ENCODE data around the gene ACADM. TPM values are rescaled to one million over a fixed set of nuclear protein-coding genes. Genes with fewer than 3 reads are reported as not detected.
"Not testable (repeated sequence)": the region's sequence is repeated elsewhere in the genome, so short reads cannot be mapped to it uniquely, and the experiment has no call there.

The ACADM gene
- total RNA-seq, 1 experiment from 2014 or later, result 35.6 TPM

DNA sequence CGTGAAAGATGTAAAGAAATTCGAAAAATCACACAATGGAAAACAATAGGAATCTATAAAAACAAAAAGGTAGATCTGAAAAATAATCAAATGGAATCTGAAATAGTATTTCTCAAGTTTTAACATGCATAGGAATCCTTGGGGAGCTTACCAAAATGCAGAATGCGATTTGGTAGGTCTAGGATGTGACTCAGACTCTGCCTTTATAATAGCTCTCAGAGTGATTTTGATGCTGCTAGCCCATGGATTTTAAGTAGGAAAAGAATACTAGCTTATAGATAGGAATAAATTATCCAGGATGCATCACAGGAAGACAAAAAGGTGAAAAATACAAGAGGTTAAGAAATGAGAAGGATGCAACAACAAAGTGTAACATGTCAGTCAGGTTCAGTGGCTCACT lies 47.5 kb downstream of the ACADM start:
- no TSS peak for BruUV-seq (replicated peaks)
- CTCF ChIA-PET, result no interaction called here

GRCh38 chr1:75777812-75778211 lies 53.3 kb downstream of the ACADM start:
- H3K27me3 ChIP-seq (replicated peaks; ENCODE audit: insufficient read depth, low read depth, low read length, poor library complexity); CTCF ChIA-PET; POLR2A ChIA-PET (ENCODE audit: low non-redundant PET); H3K36me3 ChIP-seq (ENCODE audit: insufficient read depth, low read length, poor library complexity, severe bottlenecking); H3K27ac ChIP-seq (ENCODE audit: low read depth, low read length, poor library complexity, severe bottlenecking); BruUV-seq (replicated peaks); H3K4me3 ChIP-seq (ENCODE audit: low read depth, low read length, poor library complexity, severe bottlenecking); H3K9me3 ChIP-seq (ENCODE audit: low read depth, low read length, poor library complexity, severe bottlenecking); intact Hi-C loops (cut with micrococcal nuclease; ENCODE audit: unreplicated experiment); H3K4me1 ChIP-seq (ENCODE audit: insufficient read depth, low read length, poor library complexity, severe bottlenecking); DNase-seq (ENCODE audit: low spot score): not testable (repeated sequence)

More for the DNA sequence above, 47.5 kb downstream of the ACADM start:
- Histone ChIP-seq H3K36me3 (ENCODE audit: insufficient read depth, low read length, poor library complexity, severe bottlenecking) (no peaks in the 10 kb centered on the region), H3K9me3 (ENCODE audit: low read depth, low read length, poor library complexity, severe bottlenecking) (no peaks in the 10 kb centered on the region), H3K4me3 (ENCODE audit: low read depth, low read length, poor library complexity, severe bottlenecking) (no peak overlapping the region), H3K4me1 (ENCODE audit: insufficient read depth, low read length, poor library complexity, severe bottlenecking) (no peaks in the 10 kb centered on the region), H3K27me3 (replicated peaks; ENCODE audit: insufficient read depth, low read depth, low read length, poor library complexity) (no peaks in the 10 kb centered on the region), H3K27ac (ENCODE audit: low read depth, low read length, poor library complexity, severe bottlenecking) (no peak overlapping the region)
- POLR2A ChIA-PET (ENCODE audit: low non-redundant PET), result no interaction called here
- no peak for TF ChIP-seq EZH2 (IDR thresholded peaks at IDR 0.05; ENCODE audit: borderline replicate concordance, low read depth, low read length, poor library complexity, severe bottlenecking)
- TF ChIP-seq, protein P1, sequence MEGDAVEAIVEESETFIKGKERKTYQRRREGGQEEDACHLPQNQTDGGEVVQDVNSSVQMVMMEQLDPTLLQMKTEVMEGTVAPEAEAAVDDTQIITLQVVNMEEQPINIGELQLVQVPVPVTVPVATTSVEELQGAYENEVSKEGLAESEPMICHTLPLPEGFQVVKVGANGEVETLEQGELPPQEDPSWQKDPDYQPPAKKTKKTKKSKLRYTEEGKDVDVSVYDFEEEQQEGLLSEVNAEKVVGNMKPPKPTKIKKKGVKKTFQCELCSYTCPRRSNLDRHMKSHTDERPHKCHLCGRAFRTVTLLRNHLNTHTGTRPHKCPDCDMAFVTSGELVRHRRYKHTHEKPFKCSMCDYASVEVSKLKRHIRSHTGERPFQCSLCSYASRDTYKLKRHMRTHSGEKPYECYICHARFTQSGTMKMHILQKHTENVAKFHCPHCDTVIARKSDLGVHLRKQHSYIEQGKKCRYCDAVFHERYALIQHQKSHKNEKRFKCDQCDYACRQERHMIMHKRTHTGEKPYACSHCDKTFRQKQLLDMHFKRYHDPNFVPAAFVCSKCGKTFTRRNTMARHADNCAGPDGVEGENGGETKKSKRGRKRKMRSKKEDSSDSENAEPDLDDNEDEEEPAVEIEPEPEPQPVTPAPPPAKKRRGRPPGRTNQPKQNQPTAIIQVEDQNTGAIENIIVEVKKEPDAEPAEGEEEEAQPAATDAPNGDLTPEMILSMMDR (conservative IDR thresholded peaks at IDR 0.05; ENCODE audit: low read depth, low read length), result no peak
- intact Hi-C loops (cut with micrococcal nuclease; ENCODE audit: unreplicated experiment), result no loop called here
- DNase-seq (ENCODE audit: low spot score), result no peak

DNA sequence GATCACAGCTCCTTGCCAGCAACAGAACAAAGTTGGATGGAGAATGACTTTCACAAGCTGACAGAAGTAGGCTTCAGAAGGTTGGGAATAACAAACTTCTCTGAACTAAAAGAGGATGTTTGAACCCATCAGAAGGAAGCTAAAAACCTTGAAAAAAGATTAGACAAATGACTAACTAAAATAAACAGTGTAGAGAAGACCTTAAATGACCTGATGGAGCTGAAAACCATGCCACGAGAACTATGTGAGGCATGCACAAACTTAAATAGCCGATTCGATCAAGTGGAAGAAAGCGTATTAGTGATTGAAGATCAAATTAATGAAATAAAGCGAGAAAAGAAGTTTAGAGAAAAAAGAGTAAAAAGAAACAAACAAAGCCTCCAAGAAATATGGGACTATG lies 54.2 kb downstream of the ACADM start:
- CTCF ChIA-PET, result interaction anchor here (0.6 kb wide), 1 partner anchor 545 kb away, joined by 3 read pairs; no protein-coding TSS in a partner anchor
- POLR2A ChIA-PET (ENCODE audit: low non-redundant PET), result not testable (repeated sequence)

DNA sequence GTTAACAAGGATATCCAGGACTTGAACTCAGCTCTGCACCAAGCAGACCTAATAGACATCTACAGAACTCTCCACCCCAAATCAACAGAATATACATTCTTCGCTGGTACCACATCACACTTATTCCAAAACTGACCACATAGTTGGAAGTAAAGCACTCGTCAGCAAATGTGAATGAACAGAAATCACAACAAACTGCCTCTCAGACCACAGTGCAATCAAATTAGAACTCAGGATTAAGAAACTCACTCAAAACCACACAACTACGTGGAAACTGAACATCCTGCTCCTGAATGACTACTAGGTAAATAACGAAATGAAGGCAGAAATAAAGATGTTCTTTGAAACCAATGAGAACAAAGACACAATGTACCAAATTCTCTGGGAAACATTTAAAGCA lies 55.7 kb downstream of the ACADM start:
- DNase-seq (ENCODE audit: low spot score); intact Hi-C loops (cut with micrococcal nuclease; ENCODE audit: unreplicated experiment); H3K27me3 ChIP-seq (replicated peaks; ENCODE audit: insufficient read depth, low read depth, low read length, poor library complexity); H3K36me3 ChIP-seq (ENCODE audit: insufficient read depth, low read length, poor library complexity, severe bottlenecking); H3K27ac ChIP-seq (ENCODE audit: low read depth, low read length, poor library complexity, severe bottlenecking); BruUV-seq (replicated peaks); H3K4me3 ChIP-seq (ENCODE audit: low read depth, low read length, poor library complexity, severe bottlenecking); H3K9me3 ChIP-seq (ENCODE audit: low read depth, low read length, poor library complexity, severe bottlenecking); CTCF ChIA-PET; H3K4me1 ChIP-seq (ENCODE audit: insufficient read depth, low read length, poor library complexity, severe bottlenecking): not testable (repeated sequence)
- POLR2A ChIA-PET (ENCODE audit: low non-redundant PET), result interaction anchor here (0.7 kb wide), 1 partner anchor 8 kb away, joined by 4 read pairs; no protein-coding TSS in a partner anchor

More for the DNA sequence above, 54.2 kb downstream of the ACADM start:
- H3K4me1 ChIP-seq (ENCODE audit: insufficient read depth, low read length, poor library complexity, severe bottlenecking); BruUV-seq (replicated peaks); intact Hi-C loops (cut with micrococcal nuclease; ENCODE audit: unreplicated experiment); DNase-seq (ENCODE audit: low spot score); H3K27ac ChIP-seq (ENCODE audit: low read depth, low read length, poor library complexity, severe bottlenecking); H3K27me3 ChIP-seq (replicated peaks; ENCODE audit: insufficient read depth, low read depth, low read length, poor library complexity); H3K4me3 ChIP-seq (ENCODE audit: low read depth, low read length, poor library complexity, severe bottlenecking); H3K9me3 ChIP-seq (ENCODE audit: low read depth, low read length, poor library complexity, severe bottlenecking); H3K36me3 ChIP-seq (ENCODE audit: insufficient read depth, low read length, poor library complexity, severe bottlenecking): not testable (repeated sequence)

DNA sequence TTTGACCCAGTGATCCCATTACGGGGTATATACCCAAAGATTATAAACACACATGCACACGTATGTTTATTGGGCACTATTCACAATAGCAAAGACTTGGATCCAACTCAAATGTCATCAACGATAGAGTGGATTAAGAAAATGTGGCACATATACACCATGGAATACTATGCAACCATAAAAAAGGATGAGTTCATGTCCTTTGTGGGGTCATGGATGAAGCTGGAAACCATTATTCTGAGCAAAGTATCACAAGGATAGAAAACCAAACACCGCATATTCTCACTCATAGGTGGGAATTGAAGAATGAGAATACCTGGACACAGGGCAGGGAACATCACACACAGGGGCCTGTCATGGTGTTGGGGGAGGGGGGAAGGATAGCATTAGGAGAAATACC lies 59.4 kb downstream of the ACADM start:
- H3K4me1 ChIP-seq (ENCODE audit: insufficient read depth, low read length, poor library complexity, severe bottlenecking); H3K27ac ChIP-seq (ENCODE audit: low read depth, low read length, poor library complexity, severe bottlenecking); H3K4me3 ChIP-seq (ENCODE audit: low read depth, low read length, poor library complexity, severe bottlenecking); BruUV-seq (replicated peaks); CTCF ChIA-PET; DNase-seq (ENCODE audit: low spot score); H3K9me3 ChIP-seq (ENCODE audit: low read depth, low read length, poor library complexity, severe bottlenecking); H3K27me3 ChIP-seq (replicated peaks; ENCODE audit: insufficient read depth, low read depth, low read length, poor library complexity); POLR2A ChIA-PET (ENCODE audit: low non-redundant PET); intact Hi-C loops (cut with micrococcal nuclease; ENCODE audit: unreplicated experiment): not testable (repeated sequence)
- peaks cover 17% of the 10 kb centered on the region for H3K36me3 ChIP-seq (ENCODE audit: insufficient read depth, low read length, poor library complexity, severe bottlenecking)
